Measurements from ENCODE around the gene CYP2J2.
"Not testable (repeated sequence)": the region's sequence is repeated elsewhere in the genome, so short reads cannot be mapped to it uniquely, and the experiment has no call there.

CYP2J2 gene

DNA sequence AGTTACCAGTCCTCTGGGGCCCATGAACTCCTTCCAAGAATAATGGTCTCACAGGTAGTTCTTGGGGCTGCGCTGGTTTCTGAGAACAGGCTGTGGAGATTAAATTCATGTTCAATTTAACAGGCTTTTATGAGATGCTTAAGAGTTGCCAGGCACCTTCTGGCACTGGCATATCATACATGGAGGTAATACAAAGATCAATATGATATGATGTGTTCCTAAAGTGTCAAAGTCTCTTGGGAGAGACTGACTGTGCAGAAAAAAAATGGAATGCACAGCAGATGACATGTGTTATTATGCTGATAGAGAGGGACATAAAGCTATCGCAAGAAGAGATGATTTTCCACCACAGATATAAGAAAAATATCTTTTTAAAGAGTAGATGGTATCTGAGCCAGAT is 6.8 kb downstream of the CYP2J2 start:
- DNase-seq (ENCODE audit: low spot score), result no peak

DNA sequence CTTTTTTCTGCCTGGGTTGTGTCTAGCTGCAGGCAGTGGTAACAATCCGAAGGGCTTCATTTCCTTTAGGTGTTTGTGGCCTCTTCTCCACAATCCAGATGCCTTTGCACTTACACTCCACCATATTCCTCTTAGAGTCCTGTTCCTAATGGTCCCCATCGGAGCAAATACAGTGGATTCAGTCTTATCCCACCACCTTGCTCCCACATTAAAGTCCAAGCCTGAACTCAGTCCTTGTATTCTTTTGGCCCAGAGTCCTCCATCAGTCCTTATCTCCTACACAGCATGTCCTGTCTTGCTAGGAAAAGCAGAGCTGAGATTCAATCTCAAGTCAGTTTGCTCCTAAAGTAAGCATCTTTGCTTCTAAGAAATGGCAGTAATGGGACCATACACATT is 8.8 kb downstream of the CYP2J2 start:
- no peak for DNase-seq (ENCODE audit: low spot score)

DNA sequence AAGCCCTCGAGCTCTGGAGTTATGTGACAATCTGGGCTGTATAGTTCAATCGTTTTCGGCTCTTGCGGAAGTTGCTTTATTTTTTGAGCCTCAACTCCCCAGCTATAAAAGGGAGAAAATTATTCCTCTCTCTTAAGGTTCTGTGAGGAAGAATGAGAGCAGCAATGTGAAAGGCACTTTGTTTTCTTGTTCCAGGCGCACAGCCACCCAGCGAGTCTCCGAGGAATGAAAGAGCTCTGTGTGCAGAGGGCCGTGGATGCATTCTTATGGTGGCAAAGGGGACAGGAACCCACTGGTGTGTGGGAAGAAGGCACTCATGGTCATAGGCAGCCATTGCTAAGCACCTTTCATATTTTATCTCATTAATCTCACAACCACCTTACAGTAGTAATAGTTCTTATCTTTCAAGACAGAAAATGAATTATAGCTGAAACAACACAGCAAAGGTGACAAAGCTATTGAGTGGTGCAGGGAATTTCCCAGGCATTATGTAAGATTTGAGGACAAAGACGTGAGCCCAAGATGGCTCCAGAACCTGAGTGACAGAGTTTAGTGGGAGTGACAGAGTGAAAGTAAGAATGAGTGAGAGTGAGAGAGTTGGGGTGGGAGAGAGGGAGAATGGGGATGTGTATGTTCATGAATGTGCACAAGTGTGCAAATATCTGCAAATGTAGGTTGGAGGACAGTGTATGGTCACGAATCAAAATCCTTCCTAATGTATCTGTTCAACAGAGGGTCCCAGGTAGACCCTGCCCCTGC is 9.4 kb downstream of the CYP2J2 start:
- DNase-seq (ENCODE audit: low spot score), result peak; percentile 90

DNA sequence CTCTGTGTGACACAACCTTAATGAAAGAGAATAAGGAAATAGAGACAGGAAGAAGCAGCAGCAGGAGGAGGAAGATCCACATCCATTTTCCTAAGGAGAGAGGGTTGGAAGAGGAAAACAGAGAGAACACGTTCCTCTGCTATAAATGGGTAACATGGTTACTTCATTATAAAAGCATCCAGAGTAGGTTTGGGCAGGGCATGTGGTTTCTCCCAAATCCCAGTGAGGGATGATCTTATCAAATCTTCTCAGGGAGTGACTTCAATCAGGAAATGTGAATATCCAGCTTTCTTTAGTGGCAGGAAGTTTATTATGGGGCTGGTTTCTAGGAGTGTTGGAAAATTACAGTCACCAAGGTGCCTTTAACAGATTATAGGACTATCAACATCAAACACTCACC is 11.1 kb downstream of the CYP2J2 start:
- no peak for DNase-seq (ENCODE audit: low spot score)

- DNase-seq (ENCODE audit: low spot score), result not testable (repeated sequence)
Observed at GRCh38 chr1:59914791-59915286, 11.7 kb downstream of the CYP2J2 start.

GRCh38 chr1:59908682-59909081 is 17.9 kb downstream of the CYP2J2 start:
- no peak for DNase-seq (ENCODE audit: low spot score)

DNA sequence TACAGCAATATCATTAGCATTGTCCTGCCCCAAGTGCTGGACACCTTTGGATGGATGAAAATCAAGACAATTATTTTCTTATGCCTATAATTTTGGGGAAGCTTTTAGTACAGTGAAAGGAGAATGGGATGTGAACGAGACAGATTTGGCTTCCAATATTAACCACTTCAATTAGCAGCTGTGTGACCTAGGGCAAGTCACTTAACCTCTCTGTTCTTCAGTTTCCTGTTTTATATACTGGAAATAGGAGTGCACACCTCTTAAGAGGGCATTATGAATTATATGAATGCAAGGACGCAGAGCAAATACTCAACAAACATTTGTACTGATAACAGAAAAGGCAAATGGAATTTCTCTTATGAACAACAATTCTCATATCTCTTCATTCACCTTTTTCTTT is 18.5 kb downstream of the CYP2J2 start:
- no peak for DNase-seq (ENCODE audit: low spot score)

DNA sequence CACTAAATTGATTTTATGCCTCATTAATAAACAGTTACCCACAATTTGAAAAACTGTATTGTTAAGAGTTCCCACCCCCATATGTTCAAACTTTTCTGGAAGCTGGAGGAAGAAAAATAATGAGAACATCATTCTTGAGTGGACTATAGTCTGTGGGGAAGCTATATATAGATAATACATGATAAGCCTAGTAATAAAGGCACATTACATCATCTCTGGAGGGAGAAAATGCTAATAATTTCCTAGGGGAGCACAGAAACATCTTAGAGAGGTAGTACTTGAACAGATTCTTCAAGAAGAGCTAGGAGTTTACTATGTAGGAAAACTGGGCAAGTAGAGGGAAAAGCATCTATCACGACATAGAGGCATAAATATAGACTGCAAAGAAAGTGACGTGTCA is 19.6 kb downstream of the CYP2J2 start:
- no peak for DNase-seq (ENCODE audit: low spot score)

- peak; percentile 61 for DNase-seq (ENCODE audit: low spot score)
Observed at GRCh38 chr1:59903141-59903754, 23.3 kb downstream of the CYP2J2 start.

GRCh38 chr1:59901770-59902388 is 24.7 kb downstream of the CYP2J2 start:
- DNase-seq (ENCODE audit: low spot score), result no peak

DNA sequence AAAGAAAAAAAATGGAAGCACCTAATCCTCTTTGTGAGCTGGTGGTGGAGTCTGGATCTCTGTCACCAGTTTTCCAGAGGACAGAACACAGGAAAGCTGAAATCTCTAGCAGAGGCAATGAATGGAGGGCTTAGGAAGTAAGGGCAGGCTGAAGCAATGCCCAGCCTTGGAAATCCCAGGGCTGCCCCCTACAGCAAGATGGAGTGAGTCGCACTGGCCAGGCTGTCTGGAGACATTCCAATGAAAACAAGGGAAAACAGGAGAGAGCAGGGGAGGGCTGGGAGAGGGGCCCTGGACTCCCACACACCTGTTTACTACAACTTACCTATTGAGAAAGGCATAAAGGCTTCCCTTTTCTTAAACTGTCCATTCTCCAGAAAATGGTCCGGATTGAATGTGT is 25.9 kb downstream of the CYP2J2 start:
- DNase-seq (ENCODE audit: low spot score), result no peak

DNA sequence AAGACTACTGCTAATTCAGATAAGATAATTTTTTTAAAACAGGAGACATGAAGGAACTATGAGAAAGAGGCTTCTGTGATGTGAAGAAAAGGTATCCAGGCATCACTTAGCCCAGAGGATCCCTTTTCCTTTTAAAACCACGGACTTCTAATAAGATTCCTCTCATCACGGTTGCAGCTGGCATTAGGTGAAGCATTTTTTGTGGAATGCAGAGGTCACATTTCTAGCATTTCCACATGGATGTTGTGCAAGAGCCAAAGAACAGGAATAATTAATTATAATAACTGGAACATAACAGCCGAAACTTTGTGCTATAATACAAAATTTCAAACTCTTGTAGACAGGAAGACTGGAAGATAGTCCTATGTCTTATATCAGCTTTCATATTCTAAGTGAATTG is 27.6 kb downstream of the CYP2J2 start:
- DNase-seq (ENCODE audit: low spot score), result no peak

DNA sequence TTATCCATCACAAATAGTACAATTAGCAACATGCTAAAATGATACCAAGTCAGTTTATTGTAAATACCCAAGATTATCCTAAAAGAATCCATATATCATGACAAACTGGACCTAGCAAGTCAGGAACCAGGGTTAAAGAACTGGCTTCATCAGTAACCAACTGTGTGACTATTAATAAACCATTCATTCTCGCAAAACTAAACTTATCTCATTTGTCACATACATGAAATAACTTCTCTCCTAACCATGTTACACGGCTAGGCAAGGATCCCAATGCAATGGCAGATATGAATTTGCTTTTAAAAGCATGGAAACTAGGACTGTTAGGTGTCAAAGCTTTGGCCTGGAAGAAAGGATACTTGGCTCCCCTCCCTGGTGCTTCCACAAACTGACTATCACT is 29.4 kb downstream of the CYP2J2 start:
- DNase-seq (ENCODE audit: low spot score), result no peak

- DNase-seq (ENCODE audit: low spot score), result no peak
Observed at GRCh38 chr1:59892841-59893811, 33.4 kb downstream of the CYP2J2 start.

- DNase-seq (ENCODE audit: low spot score), result no peak
Observed at GRCh38 chr1:59885160-59885832, 41.3 kb downstream of the CYP2J2 start.

DNA sequence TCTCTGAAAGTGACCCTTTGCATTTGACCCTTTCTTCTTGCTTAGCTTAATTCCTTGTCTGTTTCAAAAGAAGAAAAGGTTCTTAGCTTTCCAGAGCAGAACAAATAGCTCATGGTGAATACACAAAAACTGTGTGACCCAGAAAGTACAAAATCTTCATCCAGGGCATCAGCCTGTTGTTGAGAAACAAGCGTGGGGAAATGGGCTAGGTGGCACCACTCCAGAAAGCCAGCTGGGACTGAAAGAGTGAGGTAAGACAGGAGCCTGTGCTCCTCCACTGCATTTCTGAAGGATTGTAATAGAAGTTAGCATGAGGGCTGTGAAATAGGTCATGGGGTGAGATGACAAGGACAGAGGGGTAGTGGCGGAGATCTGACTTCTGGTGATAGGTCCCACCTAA is 45.8 kb downstream of the CYP2J2 start:
- no peak for DNase-seq (ENCODE audit: low spot score)

GRCh38 chr1:59879996-59880505 is 46.5 kb downstream of the CYP2J2 start:
- DNase-seq (ENCODE audit: low spot score), result no peak

DNA sequence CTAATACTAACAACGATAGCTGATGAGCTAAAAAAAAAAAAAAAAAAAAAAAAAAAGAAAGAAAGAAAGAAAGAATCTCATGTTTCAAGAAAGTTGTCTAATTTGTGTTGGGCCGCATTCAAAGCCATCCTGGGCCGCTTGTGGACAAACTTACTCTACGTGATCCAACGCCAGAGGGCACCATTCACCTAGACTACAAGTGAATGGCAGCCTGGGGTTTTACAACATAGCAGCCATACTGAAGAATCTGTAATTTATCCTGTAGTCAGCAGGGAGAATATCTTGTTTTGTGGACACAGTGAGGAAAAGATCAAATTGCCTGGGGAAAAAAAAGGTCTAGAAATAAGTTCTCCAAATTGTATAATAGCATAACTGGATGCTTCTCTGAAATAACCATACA is 47.0 kb downstream of the CYP2J2 start:
- DNase-seq (ENCODE audit: low spot score), result peak; percentile 57

DNA sequence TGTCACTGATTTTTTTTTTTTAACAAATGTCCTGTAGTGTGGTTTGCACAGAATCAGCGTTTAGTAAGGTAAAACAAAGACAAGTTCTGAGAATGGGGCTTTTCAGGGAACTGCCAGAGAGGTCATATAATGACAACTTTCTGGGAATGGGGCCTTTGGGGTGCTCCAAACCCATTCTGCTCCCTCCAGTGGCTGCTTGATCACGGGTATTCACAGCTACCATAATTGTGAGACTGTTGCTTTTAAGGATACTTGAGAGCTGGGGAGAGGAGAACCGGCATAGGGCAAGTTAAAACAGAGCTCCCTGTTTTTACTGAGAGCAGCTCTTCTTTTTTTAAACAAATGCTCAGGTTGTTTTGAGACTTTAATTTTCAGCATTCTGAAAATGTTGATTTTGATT is 48.2 kb downstream of the CYP2J2 start:
- DNase-seq (ENCODE audit: low spot score), result no peak

DNA sequence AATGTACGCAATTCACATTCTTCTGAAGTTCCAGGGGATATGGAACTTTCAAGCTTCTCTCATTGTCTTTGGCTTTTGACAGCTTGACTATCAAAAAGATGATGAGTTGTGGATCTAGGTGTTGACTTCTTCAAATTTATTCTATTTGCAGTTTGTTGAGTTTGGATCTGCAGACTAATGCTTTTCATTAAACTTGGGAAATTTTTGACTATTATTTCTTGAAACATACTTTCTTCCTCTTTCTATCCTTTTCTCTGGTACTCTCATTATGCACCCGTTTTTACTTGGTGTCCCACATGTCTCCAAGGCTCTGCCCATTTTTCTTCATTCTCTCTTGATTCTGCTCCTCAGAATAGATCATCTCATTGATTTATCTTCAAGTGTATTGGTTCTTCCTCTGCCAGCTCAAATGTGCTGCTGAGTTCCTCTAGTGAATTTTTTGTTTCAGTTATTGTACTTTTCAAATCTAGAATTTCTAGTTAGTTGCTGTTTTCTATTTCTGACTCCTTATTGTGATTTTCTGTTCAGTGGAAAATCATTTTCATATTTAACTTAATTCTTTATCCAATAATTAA is 49.4 kb downstream of the CYP2J2 start:
- DNase-seq (ENCODE audit: low spot score), result no peak

DNA sequence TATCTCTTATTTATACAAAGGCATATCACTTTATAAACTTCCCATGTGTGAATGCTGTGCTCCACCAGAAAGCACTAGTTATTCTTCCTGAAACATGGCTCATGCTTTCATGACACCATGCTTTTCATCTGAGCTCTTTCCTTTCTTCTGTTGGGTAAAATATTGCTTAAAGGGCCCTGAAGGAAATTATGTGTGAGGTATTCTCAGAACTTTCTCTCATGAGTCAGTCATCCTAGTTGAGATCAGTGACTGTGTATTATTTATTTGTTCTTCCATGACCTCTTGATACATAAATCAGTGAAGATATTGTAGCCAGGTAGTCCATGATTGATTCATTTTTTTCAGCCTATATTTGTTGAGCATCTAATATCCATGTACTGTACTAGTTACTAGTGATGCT is 54.8 kb downstream of the CYP2J2 start:
- DNase-seq (ENCODE audit: low spot score), result no peak
